HCEC 1CT (cell line): Measurements from ENCODE around the gene UBP1.
"Not testable (repeated sequence)": the region's sequence is repeated elsewhere in the genome, so short reads cannot be mapped to it uniquely, and the experiment has no call there.

ENCODE experiments used
- DNase-seq: peaks from one replicate; pipeline ENCODE4 v3.0.0-alpha.2; 2017

The UBP1 gene

DNA sequence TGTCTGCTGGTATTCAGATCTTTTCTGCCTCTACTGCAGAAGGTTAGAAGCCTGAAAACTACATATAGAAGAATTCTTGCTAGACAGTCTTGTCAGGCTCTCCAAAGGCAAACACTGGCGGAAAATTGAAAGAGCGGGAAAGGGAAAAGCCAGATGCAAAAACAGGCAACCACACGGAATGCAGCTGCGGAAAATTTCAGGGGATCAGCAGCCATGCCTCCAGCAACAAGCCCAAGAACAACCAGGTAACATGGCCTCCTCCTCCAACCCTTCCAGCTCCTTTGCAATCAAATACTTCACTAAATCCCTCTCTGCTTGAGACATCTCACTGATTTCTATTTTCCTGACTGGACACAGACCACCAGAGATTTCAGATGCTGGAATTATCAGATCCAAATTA lies 9.6 kb downstream of the UBP1 start:
- DNase-seq, result no peak

DNA sequence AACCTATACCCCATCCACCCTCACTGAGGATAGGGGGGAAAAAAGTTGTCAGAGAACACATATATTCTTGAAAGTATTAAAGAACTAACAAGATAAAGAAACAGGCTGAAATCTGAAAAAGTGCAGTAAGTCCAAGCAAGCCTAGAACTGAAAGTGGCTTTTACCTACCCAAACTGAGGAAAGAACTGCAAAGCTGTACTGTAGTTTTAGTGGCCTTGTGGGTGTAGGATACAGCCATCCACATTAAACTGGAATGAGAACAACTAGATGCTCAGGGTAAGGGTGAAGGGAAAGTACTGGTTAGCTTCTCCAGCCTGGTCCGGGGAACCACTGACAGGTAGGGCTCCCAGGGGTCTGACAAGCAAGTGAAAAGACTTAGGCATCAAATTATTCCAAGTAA lies 10.1 kb downstream of the UBP1 start:
- no peak for DNase-seq

DNA sequence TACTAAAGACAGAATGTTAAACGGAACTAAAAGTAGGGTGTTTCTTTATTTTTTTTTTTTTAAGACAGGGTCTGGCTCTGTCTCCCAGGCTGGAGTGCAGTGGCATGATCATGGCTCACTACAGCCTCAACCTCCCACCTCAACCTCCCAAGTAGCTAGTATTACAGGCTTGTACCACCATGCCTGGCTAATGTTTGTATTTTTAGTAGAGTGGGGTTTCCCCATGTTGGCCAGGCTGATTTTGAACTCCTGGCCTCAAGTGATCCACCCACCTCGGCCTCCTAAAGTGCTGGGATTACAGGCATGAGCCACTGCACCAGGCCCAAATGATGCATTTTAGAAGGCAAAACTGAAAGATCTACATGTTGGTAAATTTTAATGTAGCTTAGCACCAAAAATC lies 10.9 kb downstream of the UBP1 start:
- not testable (repeated sequence) for DNase-seq

DNA sequence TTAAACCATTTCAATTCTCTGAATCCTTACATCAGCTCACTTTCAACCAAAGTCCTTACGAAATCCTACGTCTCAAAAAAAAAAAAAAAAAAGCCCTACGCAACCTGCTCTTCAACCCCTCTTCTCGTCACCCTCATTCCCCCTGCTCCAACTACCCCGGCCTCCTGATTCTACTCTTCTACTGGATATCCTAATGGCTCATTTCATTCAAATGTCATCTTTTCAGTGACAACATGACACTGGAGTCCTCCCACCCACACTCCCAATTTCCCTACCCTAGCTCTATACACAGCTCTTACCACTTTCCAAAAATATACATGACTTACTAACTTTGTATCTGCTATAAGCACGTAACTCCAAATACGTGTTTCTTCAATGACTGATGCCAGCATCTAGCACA lies 11.5 kb downstream of the UBP1 start:
- DNase-seq, result no peak

DNA sequence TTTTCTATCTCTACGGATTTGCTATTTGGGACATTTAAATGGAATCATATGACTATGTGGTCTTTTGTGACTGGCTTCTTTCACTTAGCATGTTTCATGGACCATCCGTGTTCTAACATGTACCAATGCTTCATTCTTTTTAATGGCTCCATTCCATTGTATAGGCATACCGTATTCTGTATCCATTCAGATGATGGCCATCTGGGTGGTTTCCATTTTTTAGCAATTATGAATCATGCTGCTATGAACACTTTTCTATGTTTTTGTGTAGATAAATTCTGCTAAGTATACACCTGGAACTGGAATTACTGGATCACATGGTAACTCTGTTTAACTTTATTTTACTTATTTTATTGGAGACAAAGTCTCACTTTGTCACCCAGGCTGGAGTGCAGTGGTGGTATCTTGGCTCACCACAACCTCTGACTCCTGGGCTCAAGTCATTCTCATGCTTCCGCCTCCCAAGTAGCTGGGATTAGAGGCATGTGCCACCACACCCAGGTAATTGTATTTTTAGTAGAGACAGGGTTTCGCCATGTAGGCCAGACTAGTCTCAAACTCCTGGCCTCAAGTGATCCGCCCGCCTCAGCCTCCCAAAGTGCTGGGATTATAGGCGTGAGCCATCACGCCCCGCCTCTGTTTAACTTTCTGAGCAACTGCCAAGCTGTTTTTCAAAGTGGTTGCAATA lies 13.4 kb downstream of the UBP1 start:
- no peak for DNase-seq

DNA sequence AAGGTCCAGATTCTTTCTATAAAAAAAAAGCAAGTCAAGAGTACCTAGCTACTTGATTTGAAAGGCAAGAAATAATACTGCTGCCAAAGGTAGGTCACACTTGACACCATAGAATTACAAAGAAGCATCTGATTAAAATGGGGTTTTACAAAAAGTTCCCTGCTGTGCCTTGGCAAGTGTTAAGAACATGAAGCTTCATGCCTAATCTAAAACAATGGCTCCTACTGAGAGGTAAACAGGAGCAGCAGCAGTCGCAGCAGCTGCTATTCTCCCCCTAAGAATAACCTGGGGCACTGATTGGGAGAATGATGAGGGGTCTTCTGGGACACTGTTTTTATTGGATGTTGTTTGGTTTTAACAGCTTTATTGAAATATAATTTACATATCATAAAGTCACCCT lies 14.1 kb downstream of the UBP1 start:
- DNase-seq, result no peak

DNA sequence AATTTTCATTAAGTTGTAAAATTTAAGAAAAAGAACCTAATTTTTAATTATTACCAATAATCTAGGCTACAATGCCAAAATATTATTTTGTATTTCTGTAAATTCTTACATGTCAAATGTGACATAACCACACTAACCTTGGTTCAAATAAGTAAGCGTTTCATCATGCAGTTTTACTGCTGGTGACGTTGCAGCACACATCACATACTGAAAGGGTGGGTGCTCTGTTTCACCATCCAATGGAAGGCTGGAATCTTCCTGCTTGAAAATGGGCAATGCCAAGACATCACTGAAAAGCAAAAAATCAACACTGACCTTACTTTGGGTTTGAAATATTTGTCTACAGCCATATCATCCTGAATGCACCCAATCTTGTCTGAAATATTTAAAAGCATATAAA lies 14.8 kb downstream of the UBP1 start:
- DNase-seq, result no peak

DNA sequence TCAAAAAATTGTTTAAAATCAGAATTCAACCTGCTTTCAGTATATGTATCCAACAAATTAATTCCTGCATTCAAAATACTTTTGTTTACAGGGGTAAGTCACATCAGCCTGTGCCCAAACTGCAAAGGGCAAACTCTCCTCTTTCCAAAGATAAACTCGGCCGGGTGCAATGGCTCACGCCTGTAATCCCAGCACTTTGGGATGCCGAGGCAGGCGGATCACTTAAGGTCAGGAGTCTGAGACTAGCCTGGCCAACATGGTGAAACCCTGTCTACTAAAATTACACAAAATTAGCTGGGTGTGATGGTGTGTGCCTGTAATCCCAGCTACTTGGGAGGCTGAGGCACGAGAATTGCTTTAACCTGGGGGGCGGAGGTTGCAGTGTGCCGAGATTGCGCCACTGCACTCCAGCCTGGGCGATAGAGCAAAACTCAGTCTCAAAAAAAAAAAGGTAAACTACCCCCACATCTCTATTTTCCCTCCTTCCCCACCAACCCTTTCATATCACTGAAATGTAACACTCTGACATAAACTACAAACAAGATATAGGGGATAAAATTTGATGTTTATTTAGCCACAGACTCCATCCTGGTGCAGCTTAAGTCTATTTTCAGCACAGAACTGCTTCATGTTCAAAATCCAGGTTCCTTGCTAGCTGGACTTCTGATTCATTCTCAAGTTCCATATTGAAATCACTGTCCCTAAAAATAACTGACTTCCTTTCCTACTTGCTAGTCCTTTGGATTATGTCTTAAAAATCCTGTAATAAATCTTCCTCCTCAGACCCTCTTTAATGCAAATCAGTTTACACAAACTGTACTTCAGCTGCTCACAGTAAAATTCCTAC lies 15.4 kb downstream of the UBP1 start:
- DNase-seq, result no peak

DNA sequence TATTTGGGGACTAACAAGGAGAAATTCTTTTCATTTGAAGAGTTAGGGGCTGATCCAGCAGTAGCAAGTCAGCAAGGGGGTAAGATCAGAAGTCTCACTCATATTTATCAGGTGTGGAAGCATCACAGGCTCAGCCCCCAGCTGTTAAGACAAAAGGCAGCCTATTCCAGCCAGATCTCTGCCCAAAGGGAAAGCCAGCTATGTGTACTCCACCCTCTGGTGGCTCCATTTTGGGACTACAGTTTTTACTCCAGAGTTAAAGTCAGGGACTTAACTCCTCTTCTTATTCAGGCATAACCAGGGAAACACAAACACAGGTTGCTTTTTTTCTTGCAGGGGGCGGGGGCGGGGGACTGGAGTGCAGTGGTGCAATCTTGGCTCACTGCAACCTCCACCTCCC lies 19.2 kb downstream of the UBP1 start:
- DNase-seq, result no peak

DNA sequence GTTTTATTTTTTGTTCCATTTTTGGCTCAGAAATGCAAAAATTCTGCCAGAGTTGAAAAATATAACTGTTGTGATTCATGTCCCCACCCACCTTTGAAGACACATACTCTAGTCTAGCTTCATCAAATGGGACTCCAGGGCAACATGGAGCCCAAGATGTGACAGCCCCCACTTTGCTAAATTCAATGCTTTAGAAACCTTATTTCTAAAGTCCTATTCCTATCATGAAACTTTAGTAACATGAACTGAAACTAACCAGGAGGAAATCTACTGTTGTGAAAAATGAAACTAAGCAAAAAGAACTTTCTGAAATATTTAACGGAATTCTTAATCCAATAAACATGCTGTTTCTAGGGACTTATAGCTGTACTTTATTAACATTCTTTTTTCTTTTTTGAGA lies 20.3 kb downstream of the UBP1 start:
- no peak for DNase-seq

DNA sequence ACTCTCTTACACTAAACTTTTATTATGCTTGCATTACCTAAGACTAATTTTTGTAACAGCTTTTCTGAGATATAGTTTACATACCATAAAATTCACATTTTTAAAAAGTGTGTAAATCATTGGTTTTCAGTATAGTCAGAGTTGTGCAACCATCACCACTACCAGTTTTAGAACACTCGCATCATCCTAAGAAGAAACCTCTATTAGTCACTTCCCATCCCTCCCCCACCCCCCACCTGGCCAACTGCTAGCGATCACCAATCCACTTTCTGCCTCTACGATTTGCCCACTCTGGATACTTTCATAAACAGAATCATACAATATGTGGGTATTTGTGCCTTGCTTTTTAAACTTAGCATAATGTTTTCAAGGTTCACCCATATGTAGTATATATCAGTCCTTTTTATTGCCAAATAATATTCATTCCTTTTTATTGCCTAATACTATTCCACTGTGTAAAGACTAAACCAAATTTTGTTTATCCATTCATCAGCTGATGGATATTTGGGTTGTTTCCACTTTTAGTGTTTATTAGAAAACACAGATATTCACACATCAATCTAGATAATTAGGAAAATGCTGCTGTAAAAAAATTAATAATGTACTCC lies 23.0 kb downstream of the UBP1 start:
- DNase-seq, result peak; percentile 75

DNA sequence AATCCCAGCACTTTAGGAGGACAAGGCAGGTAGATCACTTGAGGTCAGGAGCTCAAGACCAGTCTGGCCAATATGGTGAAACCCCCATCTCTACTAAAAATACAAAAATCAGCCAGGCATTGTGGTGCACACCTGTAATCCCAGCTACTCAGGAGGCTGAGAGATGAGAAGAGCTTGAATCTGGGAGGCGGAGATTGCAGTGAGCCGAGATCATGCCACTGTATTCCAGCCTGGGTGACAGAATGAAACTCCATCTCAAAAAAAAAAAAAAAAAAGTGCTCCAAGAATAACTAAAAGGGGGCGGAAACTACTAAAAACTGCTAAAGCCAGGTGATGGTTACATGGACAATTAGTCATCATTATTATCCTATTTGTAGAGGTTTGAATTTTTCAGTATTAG lies 29.4 kb downstream of the UBP1 start:
- not testable (repeated sequence) for DNase-seq

DNA sequence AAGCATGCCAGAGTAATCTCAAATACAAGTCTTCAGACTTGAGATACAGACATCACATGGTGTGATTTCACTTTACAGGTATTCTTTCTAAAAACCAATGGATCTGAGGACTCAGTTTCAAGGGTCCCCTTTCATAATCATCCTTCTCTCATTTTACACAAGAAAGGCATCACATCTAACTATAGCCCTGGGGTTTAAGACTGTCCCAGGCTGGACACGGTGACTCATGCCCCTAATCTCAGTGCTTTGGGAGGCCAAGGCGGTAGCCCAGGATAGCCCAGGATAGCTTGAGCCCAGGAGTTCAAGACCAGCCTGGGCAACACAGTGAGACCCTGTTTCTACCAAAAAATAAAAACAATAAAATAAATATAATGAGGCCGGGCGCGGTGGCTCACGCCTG lies 36.4 kb downstream of the UBP1 start:
- DNase-seq, result no peak

DNA sequence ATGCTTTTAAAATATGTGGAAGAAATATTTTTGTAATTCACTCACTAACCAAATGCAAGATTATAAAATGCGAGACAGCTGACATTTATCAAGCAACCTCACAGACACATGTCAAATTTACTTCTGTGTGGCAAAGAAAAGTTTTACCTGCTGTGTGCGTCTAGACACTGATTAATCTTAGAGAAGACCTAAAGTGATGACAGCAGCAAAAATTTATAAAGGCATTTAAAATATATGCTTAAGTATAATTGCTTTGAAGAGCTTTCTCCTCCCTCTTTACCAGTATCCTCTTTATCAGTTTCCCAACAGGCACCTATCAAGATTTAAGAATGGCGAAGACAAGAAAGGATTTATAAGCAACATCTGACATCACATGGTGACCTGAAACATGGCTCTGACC lies 37.3 kb downstream of the UBP1 start:
- no peak for DNase-seq

DNA sequence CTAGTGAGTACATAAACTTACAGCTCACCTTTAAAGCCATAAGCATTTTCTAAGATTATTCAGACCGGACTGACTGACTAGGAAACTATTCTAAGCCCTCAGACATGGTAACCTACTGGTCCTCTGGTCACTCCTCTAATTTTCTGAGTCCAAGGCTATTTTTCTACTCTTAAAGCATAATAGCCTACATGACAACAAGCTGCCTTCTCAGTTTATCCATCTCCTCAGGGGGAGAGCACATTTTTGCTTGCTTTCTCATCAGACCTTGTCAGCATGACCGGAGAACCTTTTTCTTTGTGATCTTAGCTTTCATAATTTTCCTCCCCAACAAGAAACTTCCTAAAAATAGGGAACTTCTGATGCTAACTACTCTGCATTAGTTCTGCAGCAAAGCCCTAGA lies 38.4 kb downstream of the UBP1 start:
- no peak for DNase-seq

DNA sequence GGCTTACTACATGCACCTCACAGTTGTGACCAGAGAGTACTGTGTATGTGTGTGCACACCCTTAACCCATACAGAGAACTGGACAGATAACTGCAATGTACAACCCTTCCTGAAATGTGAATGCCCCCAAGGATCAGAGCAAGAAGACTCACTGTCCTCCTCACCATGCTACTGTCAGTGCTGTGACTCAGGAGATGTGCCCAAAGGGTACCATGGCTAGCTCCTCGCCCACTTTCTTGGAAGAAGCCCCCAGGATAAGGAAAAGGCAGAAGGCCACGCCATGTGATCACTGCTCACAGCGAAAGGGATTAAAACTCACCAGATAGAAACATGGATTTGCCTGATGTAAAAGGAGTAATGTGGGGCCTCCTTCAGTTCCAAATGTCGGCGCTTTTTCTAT lies 41.8 kb downstream of the UBP1 start:
- DNase-seq, result no peak

DNA sequence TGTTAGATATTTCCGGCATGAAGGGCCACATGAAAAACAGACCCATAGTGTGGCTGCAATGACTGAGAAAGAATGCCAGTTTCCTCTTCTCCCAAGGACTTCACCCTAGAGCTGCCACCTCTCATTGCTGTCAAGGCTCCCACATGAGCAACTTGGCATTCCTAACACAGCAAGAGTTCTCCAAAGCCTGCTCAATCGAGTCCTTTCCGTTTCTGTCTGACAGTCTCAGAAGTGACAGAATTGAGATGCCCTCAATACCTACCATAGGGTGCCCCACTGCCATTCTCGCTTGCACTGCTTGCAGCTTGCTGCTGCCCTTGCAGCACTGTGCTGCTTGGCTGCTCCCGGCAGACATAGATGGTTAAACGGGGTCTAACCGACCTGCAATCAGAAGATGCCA lies 44.3 kb downstream of the UBP1 start:
- DNase-seq, result no peak

DNA sequence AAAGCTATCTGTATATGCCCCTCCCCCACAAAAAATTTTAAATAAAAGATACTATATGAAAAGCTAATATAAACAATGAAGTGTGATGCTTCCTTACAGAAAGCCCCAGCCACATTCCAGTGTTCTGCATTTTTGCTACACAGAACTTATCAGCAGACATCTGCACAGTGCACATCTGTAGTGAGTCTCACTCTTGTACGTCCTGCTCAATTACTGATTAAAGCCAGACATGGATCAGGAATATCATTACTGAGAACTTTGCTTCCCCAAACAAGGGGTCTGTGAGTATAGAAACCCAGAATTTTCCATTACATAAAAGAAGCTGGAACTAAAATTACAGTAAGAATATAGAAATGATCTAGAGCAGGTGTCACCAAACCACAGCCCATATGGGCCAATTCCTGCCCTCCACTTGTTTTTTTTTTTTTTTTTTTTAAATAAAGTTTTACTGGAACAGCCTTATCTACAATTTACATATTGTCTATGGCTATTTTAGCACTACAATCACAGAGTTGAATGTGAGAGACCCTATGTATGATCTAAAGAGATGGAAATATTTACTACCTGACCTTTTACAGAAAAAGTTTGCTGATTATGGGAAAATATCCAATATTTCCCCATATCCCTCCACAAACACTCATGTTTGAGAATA lies 45.7 kb downstream of the UBP1 start:
- no peak for DNase-seq

DNA sequence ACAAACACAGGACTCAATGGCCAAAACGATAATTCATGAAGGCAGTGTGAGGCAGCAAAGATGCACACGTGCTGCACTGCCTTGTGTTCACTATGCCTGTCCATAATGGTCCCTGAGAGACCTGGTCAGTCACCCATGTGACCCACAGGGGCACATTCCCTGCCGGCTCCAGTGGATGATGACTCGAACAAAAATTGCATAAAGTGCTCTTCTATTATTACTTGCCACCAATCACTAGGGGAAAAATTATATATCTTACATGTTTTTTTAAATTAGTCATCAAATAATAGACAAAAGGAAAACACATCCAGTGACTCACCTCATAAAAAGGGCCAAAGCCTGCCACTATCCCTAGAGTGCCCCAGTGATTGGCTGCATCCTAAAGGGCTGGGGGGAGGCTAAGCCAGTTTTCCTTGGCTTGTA lies 47.5 kb downstream of the UBP1 start:
- peak; percentile 93 for DNase-seq

DNA sequence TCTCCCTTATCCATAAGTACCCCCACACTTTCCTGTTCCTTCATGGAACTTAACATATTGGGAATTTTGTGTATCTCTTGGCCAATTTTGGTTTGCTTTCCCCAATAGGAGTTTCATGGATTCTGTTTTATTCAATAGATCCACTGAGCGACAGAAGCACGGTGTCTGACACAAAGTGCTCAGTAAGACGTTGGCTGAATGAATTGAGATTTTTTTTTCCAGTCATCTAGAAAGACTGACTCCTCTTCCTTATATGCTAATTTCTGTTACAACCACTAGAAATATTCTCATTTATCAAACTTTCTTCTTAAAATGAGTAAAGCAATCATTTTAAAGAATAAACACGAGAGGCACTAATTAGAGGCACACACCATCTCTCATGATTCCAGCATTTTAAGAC lies 48.1 kb downstream of the UBP1 start:
- no peak for DNase-seq

DNA sequence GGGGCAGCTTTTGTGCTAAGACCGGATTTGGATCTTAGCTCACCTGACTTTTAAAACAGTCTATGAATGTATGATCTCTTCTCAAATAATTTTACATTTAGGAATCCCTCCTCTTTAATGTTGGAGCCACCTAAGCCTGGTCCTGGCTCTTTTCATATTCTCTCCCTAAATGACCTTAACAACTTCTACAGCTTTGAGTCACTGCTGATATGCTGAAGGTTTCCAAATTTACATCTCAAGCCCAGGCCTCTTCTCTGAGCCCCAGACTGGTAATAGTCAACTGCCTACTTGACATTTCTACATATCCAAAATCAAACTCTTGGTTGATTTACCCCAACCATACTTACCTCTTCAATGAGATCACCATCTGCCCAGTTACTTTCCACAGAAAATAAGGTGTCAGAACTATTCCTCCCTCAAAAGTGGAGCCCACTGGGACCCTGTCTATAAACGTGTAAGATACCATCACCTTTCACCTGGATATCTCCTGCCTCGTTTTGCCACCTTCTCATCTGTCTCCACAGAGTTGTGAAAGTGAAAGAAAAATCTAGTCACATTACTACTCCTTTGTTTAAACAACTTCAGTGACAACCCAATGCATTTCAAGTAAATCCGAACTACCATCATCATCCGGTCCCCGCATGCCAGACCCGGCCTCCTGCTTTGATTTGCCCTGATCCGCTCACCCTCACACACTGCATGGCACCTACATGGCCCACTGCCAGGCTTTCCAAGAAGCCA lies 48.8 kb downstream of the UBP1 start:
- DNase-seq, result no peak

DNA sequence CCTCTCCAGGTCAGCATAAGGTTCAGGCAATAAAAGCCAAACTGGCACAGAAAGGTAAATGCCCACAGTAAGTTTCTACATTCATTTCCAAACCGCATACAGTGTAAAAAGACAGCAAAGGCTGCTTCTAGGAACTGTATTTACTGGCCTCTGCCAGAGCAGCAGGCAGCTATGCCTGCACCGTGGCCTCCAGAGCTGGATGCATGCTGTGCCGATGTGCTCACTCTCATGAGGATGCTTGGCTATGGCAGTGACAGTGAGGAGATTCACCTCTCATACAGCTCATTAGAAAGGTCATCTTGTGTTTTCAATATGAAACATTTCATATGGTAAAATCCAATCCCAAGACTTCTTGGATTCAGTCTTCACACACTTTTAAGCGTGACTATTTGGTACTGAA lies 50.3 kb downstream of the UBP1 start:
- no peak for DNase-seq
